HepG2 (cell line): ENCODE results near the gene SLC18A2. TPM values are rescaled to one million over a fixed set of nuclear protein-coding genes. Genes with fewer than 3 reads are reported as not detected.
A peak's percentile ranks its signal among the peaks of the same experiment; 100 is the strongest.

ENCODE experiments used
- ATAC-seq: fragments of 200-7000 bp; cut with Tn5 transposase; 3 replicates; pipeline ENCODE4 v1.9.1; 2020; ENCODE audit warnings: mild to moderate bottlenecking, moderate library complexity
- BruUV-seq: library from RNA; stranded (reverse); fragments of 400-500 nt; replicated peaks from 2 replicates; lab custom pipeline; 2021; lab: Mats Ljungman, UMichigan
- CTCF ChIA-PET: fragments of 300-600 bp; formaldehyde crosslinking; extraction: SDS; loops from one replicate; lab custom pipeline; 2021; ENCODE audit warnings: low total read pairs, inconsistent platforms, low intra/inter-chr PET ratio; lab: Yijun Ruan, JAX
- POLR2A ChIA-PET: fragments of 350-600 bp; sonication (Branson Sonifier 250); formaldehyde crosslinking; loops from one replicate; lab custom pipeline; 2020; ENCODE audit warnings: antibody characterized with exemption, inconsistent platforms; lab: Yijun Ruan, JAX
- DNase-seq: peaks from one replicate; pipeline ENCODE4 v3.0.0-alpha.2; 2015; ENCODE audit warnings: low spot score
- FAIRE-seq: peaks from 3 replicates; lab custom pipeline; 2011; peaks lifted over from hg19 to GRCh38; lab: Jason Lieb, UNC
- H2AFZ ChIP-seq: one replicate; pipeline ENCODE4 v1.6.1; 2011; ENCODE audit warnings: low read length, inconsistent platforms
- H3K27ac ChIP-seq: fragments of 300-600 bp; 3 replicates; pipeline ENCODE4 v1.8.0; 2011; ENCODE audit warnings: mixed run types, mild to moderate bottlenecking, mixed read lengths, low read length, inconsistent platforms; ENCODE audit not compliant: insufficient read depth; ENCODE audit errors: extremely low read length
- H3K27me3 ChIP-seq, 2 experiments: fragments of 200-600 bp in 1 of 2; 2 replicates in 1 of 2; 3 replicates in 1 of 2; pipeline versions ENCODE4 v1.6.0 to v1.8.0; 2011; ENCODE audit warnings: low read length in 2 of 2, mild to moderate bottlenecking in 2 of 2, moderate library complexity in 2 of 2, inconsistent platforms in 1 of 2; ENCODE audit not compliant: insufficient read depth in 2 of 2, control insufficient read depth in 1 of 2
- H3K36me3 ChIP-seq, 2 experiments: fragments of 200-600 bp in 1 of 2; replicated peaks in 1 of 2; 2 replicates in 1 of 2; 3 replicates in 1 of 2; pipeline versions ENCODE4 v1.5.1 to v1.8.0; 2011; ENCODE audit warnings: low read length in 2 of 2, inconsistent platforms in 1 of 2; ENCODE audit not compliant: insufficient read depth in 2 of 2, control insufficient read depth in 1 of 2
- H3K4me1 ChIP-seq: 2 replicates; pipeline ENCODE4 v1.5.1; 2012; ENCODE audit warnings: low read length, inconsistent platforms; ENCODE audit not compliant: insufficient read depth
- H3K4me2 ChIP-seq: 2 replicates; pipeline ENCODE4 v1.6.0; 2011; ENCODE audit warnings: low read depth, low read length, inconsistent platforms
- H3K4me3 ChIP-seq, 3 experiments: fragments of 200-600 bp in 1 of 3; sonication (generic), shearing (Covaris generic) in 1 of 3; replicated peaks in 1 of 3; 2 replicates each; pipeline ENCODE4 v1.5.1; 2011 to 2016; ENCODE audit warnings: low read length in 3 of 3, inconsistent platforms in 2 of 3, low read depth in 2 of 3, mild to moderate bottlenecking in 2 of 3, control low read depth in 1 of 3, mixed read lengths in 1 of 3; ENCODE audit not compliant: insufficient read depth in 1 of 3
- H3K79me2 ChIP-seq: one replicate; pipeline ENCODE4 v1.6.1; 2011; ENCODE audit warnings: low read length, inconsistent platforms; ENCODE audit not compliant: insufficient read depth
- H3K9ac ChIP-seq: 2 replicates; pipeline ENCODE4 v1.6.0; 2011; ENCODE audit warnings: mild to moderate bottlenecking, low read depth, low read length, inconsistent platforms; ENCODE audit not compliant: insufficient read depth
- H3K9me3 ChIP-seq: 2 replicates; pipeline ENCODE4 v1.5.1; 2012; ENCODE audit warnings: mild to moderate bottlenecking, low read length
- H4K20me1 ChIP-seq: 2 replicates; pipeline ENCODE4 v1.6.0; 2011; ENCODE audit warnings: inconsistent platforms, mild to moderate bottlenecking, low read length, moderate library complexity; ENCODE audit not compliant: insufficient read depth
- ARNT ChIP-seq: fragments of 450-650 bp; IDR thresholded peaks from 2 replicates; pipeline ENCODE4 v1.6.1; 2017
- CCAR2 ChIP-seq: fragments of 200-400 bp; formaldehyde crosslinking; optimal IDR thresholded peaks from 2 replicates; pipeline ENCODE3; 2018; ENCODE audit warnings: low read depth, mild to moderate bottlenecking, low read length, moderate library complexity
- FOXO1 ChIP-seq: sonication (generic); formaldehyde crosslinking; IDR thresholded peaks from 2 replicates; pipeline ENCODE4 v1.4.0; 2020; ENCODE audit warnings: missing genetic modification reagents
- MAFF ChIP-seq: IDR thresholded peaks from 2 replicates; pipeline ENCODE4 v1.6.1; 2011; ENCODE audit warnings: low read depth, low read length, improper control_type of control experiment
- PHB2 ChIP-seq: fragments of 450-650 bp; IDR thresholded peaks from 2 replicates; pipeline ENCODE4 v1.6.1; 2018; ENCODE audit not compliant: partially characterized antibody
- REXO4 ChIP-seq: sonication (generic); formaldehyde crosslinking; IDR thresholded peaks from 2 replicates; pipeline ENCODE4 v1.8.0; 2022; ENCODE audit warnings: missing genetic modification reagents, mild to moderate bottlenecking, borderline replicate concordance
- SP4 ChIP-seq: sonication (generic); formaldehyde crosslinking; IDR thresholded peaks from 2 replicates; pipeline ENCODE4 v1.8.1; 2023; ENCODE audit warnings: mild to moderate bottlenecking, missing genetic modification reagents
- TEAD3 ChIP-seq: optimal IDR thresholded peaks from 2 replicates; pipeline ENCODE3; 2016; ENCODE audit warnings: borderline replicate concordance
- ZBTB42 ChIP-seq: sonication (generic); formaldehyde crosslinking; IDR thresholded peaks from 2 replicates; pipeline ENCODE4 v1.5.0; 2020; ENCODE audit warnings: mild to moderate bottlenecking, missing genetic modification reagents
- ZBTB7A ChIP-seq: sonication (generic); formaldehyde crosslinking; IDR thresholded peaks from 2 replicates; pipeline ENCODE4 v1.8.0; 2022; ENCODE audit warnings: mild to moderate bottlenecking, missing genetic modification reagents
- ZEB1 ChIP-seq: IDR thresholded peaks from 2 replicates; pipeline ENCODE4 v1.6.1; 2012; ENCODE audit warnings: mild to moderate bottlenecking, low read depth, inconsistent platforms; ENCODE audit not compliant: insufficient replicate concordance
- ZFP1 ChIP-seq: IDR thresholded peaks from 2 replicates; pipeline ENCODE4 v1.6.1; 2016
- ZNF235 ChIP-seq: sonication (generic); formaldehyde crosslinking; IDR thresholded peaks from 2 replicates; pipeline ENCODE4 v1.8.1; 2023; ENCODE audit warnings: mild to moderate bottlenecking, missing genetic modification reagents, borderline replicate concordance
- ZNF605 ChIP-seq: sonication (generic); formaldehyde crosslinking; IDR thresholded peaks from 2 replicates; pipeline ENCODE4 v1.8.0; 2022; ENCODE audit warnings: mild to moderate bottlenecking, missing genetic modification reagents
- ZSCAN25 ChIP-seq: sonication (generic); formaldehyde crosslinking; IDR thresholded peaks from 2 replicates; pipeline ENCODE4 v1.8.0; 2022; ENCODE audit warnings: mild to moderate bottlenecking, missing genetic modification reagents
- WGBS: methylation state at CpG from one replicate; pipeline ENCODE4 v1.1.6; 2017; ENCODE audit warnings: low lambda C conversion rate; 5-methylcytosine and 5-hydroxymethylcytosine counted together
- in situ Hi-C: cut with HindIII; loops from 2 replicates; pipeline ENCODE4 v1.10.0; 2017; ENCODE audit warnings: low pct_unique_long_range_greater_than_20kb; ENCODE audit not compliant: extremely low pct_ligation_motif_present
- intact Hi-C: fragments of 100-400 bp; cut with micrococcal nuclease; formaldehyde crosslinking; loops from one replicate; pipeline ENCODE4 v1.10.0; 2022; ENCODE audit not compliant: unreplicated experiment
- polyA plus RNA-seq, 8 experiments: library from polyadenylated mRNA; depleted of rRNA in 3 of 8; stranded (reverse) in 7 of 8; unstranded in 1 of 8; fragments of >200 nt; fragmentation: Illumina TruSeq in 4 of 8; extraction: Trizol in 4 of 8; gene quantifications; 2 replicates each; pipeline versions ENCODE4 v1.2.1 to v1.2.3, GENCODE V29; 2011 to 2016; ENCODE audit warnings: low read depth in 4 of 8, missing spikeins in 1 of 8, mixed read lengths in 1 of 8; ENCODE audit not compliant: insufficient read depth in 1 of 8
- total RNA-seq, 5 experiments: library from RNA; depleted of rRNA; stranded (reverse); fragments of >200 nt; fragmentation: Illumina TruSeq; extraction: Trizol; gene quantifications; 2 replicates each; pipeline ENCODE4 v1.2.3, GENCODE V29; 2016; ENCODE audit warnings: low read depth in 1 of 5
- TF ChIP-seq, protein P1 (sequence below): sonication (generic); formaldehyde crosslinking; IDR thresholded peaks from 2 replicates; pipeline ENCODE4 v1.4.0; 2020; ENCODE audit warnings: missing genetic modification reagents, borderline replicate concordance
- TF ChIP-seq, protein P2 (sequence below): sonication (generic); formaldehyde crosslinking; IDR thresholded peaks from 2 replicates; pipeline ENCODE4 v1.5.0; 2020; ENCODE audit warnings: mild to moderate bottlenecking, missing genetic modification reagents
- TF ChIP-seq, protein P3 (sequence below): sonication (generic); formaldehyde crosslinking; IDR thresholded peaks from 2 replicates; pipeline ENCODE4 v1.8.0; 2022; ENCODE audit warnings: missing genetic modification reagents, mild to moderate bottlenecking, borderline replicate concordance

Gene SLC18A2
- total and polyA plus RNA-seq, 2 of the 13 experiments (the other 11 are each of a cell fraction or from before 2014, with no cell fraction given) = not detected

DNA sequence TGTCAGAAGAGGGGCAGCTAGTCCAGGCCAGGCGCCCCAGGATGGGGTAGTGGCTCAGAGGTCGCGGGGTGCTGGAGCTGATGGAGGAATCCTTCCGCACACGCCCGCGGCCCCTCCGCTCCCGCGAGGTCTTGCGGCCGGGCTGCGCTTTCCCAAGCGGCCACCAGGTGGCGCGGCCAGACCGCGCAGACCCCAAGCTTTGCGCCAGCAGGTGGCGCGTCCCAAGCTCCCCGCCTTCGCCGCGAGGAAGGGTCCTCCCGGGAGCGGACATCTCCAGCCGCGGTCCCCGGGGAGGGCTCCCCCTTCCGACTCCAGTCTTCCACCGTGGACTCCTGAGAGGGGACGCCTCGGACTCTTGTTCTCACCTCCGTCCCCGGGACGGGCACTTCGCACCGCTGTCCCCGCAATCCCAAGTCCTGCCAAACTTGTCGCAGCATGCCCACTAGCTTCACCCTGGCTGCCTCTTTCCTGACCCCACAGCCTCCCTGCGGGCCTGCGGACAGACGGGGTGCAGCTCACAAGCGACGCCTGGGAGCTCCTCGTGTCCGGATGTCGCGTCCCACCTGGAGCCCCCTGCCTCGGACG lies 24.2 kb upstream of the SLC18A2 start (continued):
- TF ChIP-seq, protein P1, sequence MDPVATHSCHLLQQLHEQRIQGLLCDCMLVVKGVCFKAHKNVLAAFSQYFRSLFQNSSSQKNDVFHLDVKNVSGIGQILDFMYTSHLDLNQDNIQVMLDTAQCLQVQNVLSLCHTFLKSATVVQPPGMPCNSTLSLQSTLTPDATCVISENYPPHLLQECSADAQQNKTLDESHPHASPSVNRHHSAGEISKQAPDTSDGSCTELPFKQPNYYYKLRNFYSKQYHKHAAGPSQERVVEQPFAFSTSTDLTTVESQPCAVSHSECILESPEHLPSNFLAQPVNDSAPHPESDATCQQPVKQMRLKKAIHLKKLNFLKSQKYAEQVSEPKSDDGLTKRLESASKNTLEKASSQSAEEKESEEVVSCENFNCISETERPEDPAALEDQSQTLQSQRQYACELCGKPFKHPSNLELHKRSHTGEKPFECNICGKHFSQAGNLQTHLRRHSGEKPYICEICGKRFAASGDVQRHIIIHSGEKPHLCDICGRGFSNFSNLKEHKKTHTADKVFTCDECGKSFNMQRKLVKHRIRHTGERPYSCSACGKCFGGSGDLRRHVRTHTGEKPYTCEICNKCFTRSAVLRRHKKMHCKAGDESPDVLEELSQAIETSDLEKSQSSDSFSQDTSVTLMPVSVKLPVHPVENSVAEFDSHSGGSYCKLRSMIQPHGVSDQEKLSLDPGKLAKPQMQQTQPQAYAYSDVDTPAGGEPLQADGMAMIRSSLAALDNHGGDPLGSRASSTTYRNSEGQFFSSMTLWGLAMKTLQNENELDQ (CRISPR knock-in tag) = no peak
- TF ChIP-seq ZBTB42 (CRISPR knock-in tag) (peak; percentile 8; the same call in 1 of the 2 replicates), PHB2 (no peak), FOXO1 (CRISPR knock-in tag) (peak; percentile 44; the same call in 1 of the 2 replicates), REXO4 (CRISPR knock-in tag) (no peak), ZBTB7A (CRISPR knock-in tag) (peak; percentile 89)

DNA sequence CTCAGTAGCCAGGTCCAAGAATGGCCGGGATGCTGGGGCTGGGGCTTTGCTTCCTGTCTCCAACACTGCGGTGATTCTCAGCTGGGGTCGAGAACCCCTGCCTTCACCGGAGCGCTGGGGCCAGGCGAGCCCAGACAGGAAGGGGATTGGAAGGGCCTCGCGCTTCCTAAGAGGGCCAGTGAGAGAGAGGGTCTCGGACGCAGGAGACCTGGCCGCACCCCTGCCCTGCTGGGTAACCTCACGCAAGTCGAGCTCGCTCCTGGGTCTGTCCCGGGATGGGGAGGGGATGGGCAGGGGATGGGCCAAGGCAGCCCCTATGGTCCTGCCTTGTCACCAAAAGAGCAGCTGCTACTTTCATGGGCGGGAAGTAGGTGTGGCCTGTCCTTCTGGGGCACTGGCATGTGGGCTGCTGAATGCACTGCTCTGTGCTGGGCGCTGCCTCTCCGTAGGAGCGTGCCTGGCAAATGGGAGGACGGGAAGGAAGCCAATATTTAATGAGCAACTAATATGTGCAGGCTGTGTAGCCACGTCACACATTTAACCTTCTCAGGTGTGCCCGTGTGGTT lies 23.6 kb upstream of the SLC18A2 start:
- Histone ChIP-seq H3K9me3 (peaks cover 5% of the 10 kb centered on the region), H3K36me3 (no peaks in the 10 kb centered on the region), H3K79me2 (no peaks in the 10 kb centered on the region), H4K20me1 (no peaks in the 10 kb centered on the region), H3K4me2 (peak overlapping the region; percentile 91), H2AFZ (no peak overlapping the region), H3K27ac (no peak overlapping the region), H3K4me3 (peak overlapping the region; percentile 49 to 75 (median 61)), H3K4me1 (peaks cover 16% of the 10 kb centered on the region), H3K27me3 (peaks cover 2 to 47% of the 10 kb centered on the region in 2 experiments), H3K9ac (peak overlapping the region; percentile 37; the same call in 1 of the 2 replicates)
- no TSS peak for BruUV-seq
- DNase-seq (no peak), FAIRE-seq (no peak), ATAC-seq (peak; percentile 60)
- CTCF ChIA-PET = interaction anchor here (0.7 to 3.8 kb wide), 9 partner anchors 10 to 1024 kb away, joined by 3 to 74 read pairs (median 6); no protein-coding TSS in a partner anchor
- POLR2A ChIA-PET = interaction anchor here (1.0 kb wide), 1 partner anchor 102 kb away, joined by 3 read pairs; no protein-coding TSS in a partner anchor
- 50% methylated on average over 7 of the region's 22 CpGs for WGBS
- in situ Hi-C loops = no loop called here
- intact Hi-C loops = no loop called here
- TF ChIP-seq SP4 (CRISPR knock-in tag) = no peak
- no peak for TF ChIP-seq ARNT
- 0 out of 2 replicates have a peak, but pooled peaks have one; percentile 3 for TF ChIP-seq ZNF605
- TF ChIP-seq, protein P2, sequence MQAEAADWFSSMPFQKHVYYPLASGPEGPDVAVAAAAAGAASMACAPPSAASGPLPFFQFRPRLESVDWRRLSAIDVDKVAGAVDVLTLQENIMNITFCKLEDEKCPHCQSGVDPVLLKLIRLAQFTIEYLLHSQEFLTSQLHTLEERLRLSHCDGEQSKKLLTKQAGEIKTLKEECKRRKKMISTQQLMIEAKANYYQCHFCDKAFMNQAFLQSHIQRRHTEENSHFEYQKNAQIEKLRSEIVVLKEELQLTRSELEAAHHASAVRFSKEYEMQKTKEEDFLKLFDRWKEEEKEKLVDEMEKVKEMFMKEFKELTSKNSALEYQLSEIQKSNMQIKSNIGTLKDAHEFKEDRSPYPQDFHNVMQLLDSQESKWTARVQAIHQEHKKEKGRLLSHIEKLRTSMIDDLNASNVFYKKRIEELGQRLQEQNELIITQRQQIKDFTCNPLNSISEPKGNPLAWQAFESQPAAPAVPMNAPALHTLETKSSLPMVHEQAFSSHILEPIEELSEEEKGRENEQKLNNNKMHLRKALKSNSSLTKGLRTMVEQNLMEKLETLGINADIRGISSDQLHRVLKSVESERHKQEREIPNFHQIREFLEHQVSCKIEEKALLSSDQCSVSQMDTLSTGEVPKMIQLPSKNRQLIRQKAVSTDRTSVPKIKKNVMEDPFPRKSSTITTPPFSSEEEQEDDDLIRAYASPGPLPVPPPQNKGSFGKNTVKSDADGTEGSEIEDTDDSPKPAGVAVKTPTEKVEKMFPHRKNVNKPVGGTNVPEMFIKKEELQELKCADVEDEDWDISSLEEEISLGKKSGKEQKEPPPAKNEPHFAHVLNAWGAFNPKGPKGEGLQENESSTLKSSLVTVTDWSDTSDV (CRISPR knock-in tag) = no peak
- TF ChIP-seq CCAR2 = no peak
- no peak for TF ChIP-seq TEAD3
- TF ChIP-seq, protein P3, sequence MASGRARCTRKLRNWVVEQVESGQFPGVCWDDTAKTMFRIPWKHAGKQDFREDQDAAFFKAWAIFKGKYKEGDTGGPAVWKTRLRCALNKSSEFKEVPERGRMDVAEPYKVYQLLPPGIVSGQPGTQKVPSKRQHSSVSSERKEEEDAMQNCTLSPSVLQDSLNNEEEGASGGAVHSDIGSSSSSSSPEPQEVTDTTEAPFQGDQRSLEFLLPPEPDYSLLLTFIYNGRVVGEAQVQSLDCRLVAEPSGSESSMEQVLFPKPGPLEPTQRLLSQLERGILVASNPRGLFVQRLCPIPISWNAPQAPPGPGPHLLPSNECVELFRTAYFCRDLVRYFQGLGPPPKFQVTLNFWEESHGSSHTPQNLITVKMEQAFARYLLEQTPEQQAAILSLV (CRISPR knock-in tag) = 0 out of 2 replicates have a peak, but pooled peaks have one; percentile 15
- no peak for TF ChIP-seq ZFP1 (CRISPR knock-in tag)
- TF ChIP-seq ZEB1 = no peak
- TF ChIP-seq ZSCAN25 (CRISPR knock-in tag) = 0 out of 2 replicates have a peak, but pooled peaks have one; percentile 24
- no peak for TF ChIP-seq MAFF
- 0 out of 2 replicates have a peak, but pooled peaks have one; percentile 23 for TF ChIP-seq ZNF235 (CRISPR knock-in tag)
